H1 (cell line): ENCODE results near the gene NOS1AP. TPM values are rescaled to one million over a fixed set of nuclear protein-coding genes. Genes with fewer than 3 reads are reported as not detected.

Experiments used
- CTCF ChIA-PET: fragments of 300-600 bp; sonication (Branson Sonifier 250); formaldehyde crosslinking; loops from one replicate; lab custom pipeline; 2021; ENCODE audit not compliant: partially characterized antibody; lab: Charles Lee
- POLR2A ChIA-PET: fragments of 300-600 bp; sonication (Branson Sonifier 250); formaldehyde crosslinking; loops from one replicate; lab custom pipeline; 2021; ENCODE audit warnings: inconsistent platforms; ENCODE audit not compliant: partially characterized antibody; lab: Charles Lee
- DNase-seq, 2 experiments: peaks; one replicate each; pipeline versions ENCODE4 v3.0.0 to v3.0.0-alpha.2; 2010 to 2022; ENCODE audit warnings: low spot score in 2 of 2, low read depth in 1 of 2, mixed read lengths in 1 of 2
- FAIRE-seq: peaks from 2 replicates; lab custom pipeline; 2011; peaks lifted over from hg19 to GRCh38; lab: Jason Lieb, UNC
- H2AFZ ChIP-seq: 2 replicates; pipeline ENCODE4 v1.8.1; 2012; ENCODE audit warnings: low read length, inconsistent platforms
- H2AK5ac ChIP-seq: 2 replicates; pipeline ENCODE4 v1.6.1; 2013; ENCODE audit warnings: low read depth, low read length
- H2BK120ac ChIP-seq: replicated peaks from 2 replicates; pipeline ENCODE3; 2013; ENCODE audit warnings: low read depth, low read length, inconsistent platforms
- H2BK12ac ChIP-seq: 2 replicates; pipeline ENCODE4 v1.6.1; 2013; ENCODE audit warnings: low read depth, low read length
- H2BK15ac ChIP-seq: 2 replicates; pipeline ENCODE4 v1.6.1; 2013; ENCODE audit warnings: low read length
- H2BK20ac ChIP-seq: 2 replicates; pipeline ENCODE4 v1.6.1; 2013; ENCODE audit warnings: low read length
- H2BK5ac ChIP-seq: 2 replicates; pipeline ENCODE4 v1.6.1; 2013; ENCODE audit warnings: low read depth, low read length
- H3K14ac ChIP-seq: 2 replicates; pipeline ENCODE4 v1.6.1; 2013; ENCODE audit warnings: inconsistent platforms; ENCODE audit not compliant: insufficient read length
- H3K18ac ChIP-seq: 2 replicates; pipeline ENCODE4 v1.6.1; 2013; ENCODE audit warnings: low read length; ENCODE audit errors: extremely low read depth
- H3K23ac ChIP-seq: 2 replicates; pipeline ENCODE4 v1.6.1; 2013; ENCODE audit warnings: inconsistent platforms; ENCODE audit not compliant: insufficient read length
- H3K23me2 ChIP-seq: 2 replicates; pipeline ENCODE4 v1.6.1; 2013; ENCODE audit warnings: low read depth, low read length
- H3K27ac ChIP-seq: 2 replicates; pipeline ENCODE4 v1.6.1; 2011; ENCODE audit warnings: low read depth, low read length, inconsistent platforms
- H3K27me3 ChIP-seq, 4 experiments: replicated peaks in 1 of 4; 1 replicate in 1 of 4; 2 replicates in 3 of 4; pipeline versions ENCODE4 v1.6.1 to v1.8.1; 2011 to 2013; ENCODE audit warnings: low read length in 3 of 4, mild to moderate bottlenecking in 3 of 4, inconsistent platforms in 2 of 4, mixed read lengths in 2 of 4, moderate library complexity in 1 of 4; ENCODE audit not compliant: control insufficient read depth in 3 of 4, insufficient read depth in 3 of 4; ENCODE audit errors: extremely low read depth in 1 of 4
- H3K36me3 ChIP-seq, 4 experiments: 2 replicates each; pipeline versions ENCODE4 v1.6.1 to v1.8.1; 2011 to 2013; ENCODE audit warnings: mild to moderate bottlenecking in 4 of 4, low read length in 3 of 4, moderate library complexity in 2 of 4, control low read depth in 1 of 4, inconsistent platforms in 1 of 4; ENCODE audit not compliant: insufficient read depth in 4 of 4, control insufficient read depth in 2 of 4
- H3K4ac ChIP-seq: replicated peaks from 2 replicates; pipeline ENCODE3; 2013; ENCODE audit warnings: low read length, low read depth, mixed read lengths, inconsistent platforms; ENCODE audit not compliant: insufficient read length
- H3K4me1 ChIP-seq, 4 experiments: replicated peaks in 1 of 4; 1 replicate in 1 of 4; 2 replicates in 3 of 4; pipeline versions ENCODE4 v1.6.1 to v1.8.1; 2011 to 2013; ENCODE audit warnings: low read length in 3 of 4, inconsistent platforms in 2 of 4, mixed read lengths in 1 of 4; ENCODE audit not compliant: insufficient read depth in 4 of 4, control insufficient read depth in 3 of 4
- H3K4me2 ChIP-seq, 2 experiments: 2 replicates each; pipeline versions ENCODE4 v1.6.1 to v1.8.1; 2011 to 2013; ENCODE audit warnings: low read depth in 2 of 2, low read length in 2 of 2, control low read depth in 1 of 2, inconsistent platforms in 1 of 2, mild to moderate bottlenecking in 1 of 2; ENCODE audit not compliant: insufficient read depth in 1 of 2
- H3K4me3 ChIP-seq, 4 experiments: fragments of 200-600, 300-600 bp in 1 of 4; sonication (generic), shearing (Covaris generic), sonication (Bioruptor Twin) in 1 of 4; 2 replicates each; pipeline versions ENCODE4 v1.5.1 to v1.8.1; 2011 to 2016; ENCODE audit warnings: low read length in 4 of 4, low read depth in 3 of 4, control low read depth in 2 of 4, inconsistent platforms in 2 of 4, mild to moderate bottlenecking in 2 of 4, mixed read lengths in 1 of 4, moderate library complexity in 1 of 4; ENCODE audit not compliant: insufficient read depth in 2 of 4; ENCODE audit errors: extremely low read depth in 1 of 4
- H3K56ac ChIP-seq: replicated peaks from 2 replicates; pipeline ENCODE3; 2013; ENCODE audit warnings: low read depth, mild to moderate bottlenecking, mixed read lengths, low read length, inconsistent platforms; ENCODE audit not compliant: insufficient read length
- H3K79me1 ChIP-seq: 2 replicates; pipeline ENCODE4 v1.6.1; 2013; ENCODE audit warnings: low read depth, low read length, control low read depth
- H3K79me2 ChIP-seq, 2 experiments: 2 replicates each; pipeline versions ENCODE4 v1.6.1 to v1.8.1; 2012 to 2013; ENCODE audit warnings: low read length in 2 of 2, mild to moderate bottlenecking in 2 of 2, inconsistent platforms in 1 of 2; ENCODE audit not compliant: insufficient read depth in 2 of 2, control insufficient read depth in 1 of 2
- H3K9ac ChIP-seq, 4 experiments: replicated peaks in 1 of 4; 1 replicate in 1 of 4; 2 replicates in 3 of 4; pipeline versions ENCODE4 v1.6.1 to v1.8.1; 2011 to 2013; ENCODE audit warnings: low read depth in 3 of 4, low read length in 3 of 4, control low read depth in 2 of 4, mild to moderate bottlenecking in 2 of 4, moderate library complexity in 2 of 4, inconsistent platforms in 1 of 4; ENCODE audit errors: extremely low read depth in 1 of 4
- H3K9me3 ChIP-seq, 2 experiments: 2 replicates each; pipeline versions ENCODE4 v1.6.1 to v1.8.1; 2012 to 2013; ENCODE audit warnings: mild to moderate bottlenecking in 2 of 2, moderate library complexity in 2 of 2, control low read depth in 1 of 2, inconsistent platforms in 1 of 2, low read depth in 1 of 2, low read length in 1 of 2, mixed read lengths in 1 of 2; ENCODE audit not compliant: insufficient read depth in 2 of 2
- H4K20me1 ChIP-seq, 2 experiments: replicated peaks in 1 of 2; 2 replicates each; pipeline versions ENCODE3 to v1.8.1; 2011 to 2013; ENCODE audit warnings: inconsistent platforms in 2 of 2, low read length in 2 of 2, mild to moderate bottlenecking in 1 of 2; ENCODE audit not compliant: insufficient read depth in 2 of 2, control insufficient read depth in 1 of 2
- H4K5ac ChIP-seq: 2 replicates; pipeline ENCODE4 v1.6.1; 2013; ENCODE audit warnings: low read length, low read depth, mixed read lengths, inconsistent platforms; ENCODE audit not compliant: insufficient read length
- H4K8ac ChIP-seq: 2 replicates; pipeline ENCODE4 v1.8.0; 2013; ENCODE audit warnings: mild to moderate bottlenecking, moderate library complexity, low read length, inconsistent platforms; ENCODE audit not compliant: insufficient read depth; ENCODE audit errors: extremely low read depth
- H4K91ac ChIP-seq: replicated peaks from 2 replicates; pipeline ENCODE3; 2013; ENCODE audit warnings: low read length, mixed read lengths, inconsistent platforms; ENCODE audit not compliant: insufficient read length
- CHD1 ChIP-seq: IDR thresholded peaks from 2 replicates; pipeline ENCODE4 v1.6.1; 2012; ENCODE audit warnings: low read depth, low read length, improper control_type of control experiment
- SIX5 ChIP-seq: IDR thresholded peaks from 2 replicates; pipeline ENCODE4 v1.6.1; 2011; ENCODE audit warnings: mild to moderate bottlenecking, low read depth, low read length
- WGBS, 2 experiments: shearing (Covaris generic) in 1 of 2; methylation state at CpG; one replicate each; pipeline versions ENCODE4 v1.1.6 to v1.1.7; 2013 to 2015; ENCODE audit warnings: low lambda C conversion rate in 2 of 2, mixed read lengths in 2 of 2, inconsistent platforms in 1 of 2, low coverage in 1 of 2, missing lambda C conversion rate in 1 of 2; ENCODE audit not compliant: insufficient replicate concordance in 2 of 2, insufficient coverage in 1 of 2, insufficient read length in 1 of 2; ENCODE audit errors: extremely low coverage in 1 of 2, missing lambda C conversion rate in 1 of 2; 5-methylcytosine and 5-hydroxymethylcytosine counted together
- polyA plus RNA-seq, 7 experiments: library from polyadenylated mRNA; depleted of rRNA in 3 of 7; stranded (reverse) in 5 of 7; unstranded in 2 of 7; fragments of >200 nt in 5 of 7; fragments of 200-250 nt in 2 of 7; gene quantifications; 1 replicate in 5 of 7; 2 replicates in 1 of 7; 4 replicates in 1 of 7; pipeline versions ENCODE4 v1.2.1 to v1.2.3, GENCODE V29; 2011 to 2013; ENCODE audit warnings: missing spikeins in 2 of 7, mixed read lengths in 2 of 7
- total RNA-seq: library from RNA; stranded (reverse); fragmentation: NEBNext Ultra II Directional; extraction: Animal tissue kit (Norgen Biotek cat#: 25700); gene quantifications from 2 replicates; pipeline ENCODE4 v1.2.1, GENCODE V29; 2021

Gene NOS1AP
- total and polyA plus RNA-seq, 2 of the 8 experiments (the other 6 are each of a cell fraction or from before 2014, with no cell fraction given): 2.4 to 12.1 TPM

- no peak overlapping the region; the same call in 1 of the 2 replicates for H4K8ac ChIP-seq
- H4K5ac ChIP-seq: no peak overlapping the region
- H3K36me3 ChIP-seq: 0 out of 8 replicates have a peak, but pooled peaks cover 0 to 2% (median 0%) of the 10 kb centered on the region in 4 experiments
- H3K56ac ChIP-seq: no peak overlapping the region
- no peak overlapping the region for H4K91ac ChIP-seq
- H3K27me3 ChIP-seq: no peaks in the 10 kb centered on the region
- 82% methylated on average over 8 of the region's 8 CpGs; no CpG with 5 or more reads in 1 of the 2 experiments for WGBS, 2 experiments
- H2BK12ac ChIP-seq: no peak overlapping the region
- H3K18ac ChIP-seq: no peak overlapping the region
- no peak overlapping the region for H2BK5ac ChIP-seq
- TF ChIP-seq CHD1 (no peak), SIX5 (no peak)
- TF ChIP-seq, all 59 proteins: peak for 0
- Histone ChIP-seq H2BK120ac (no peak overlapping the region), H2BK20ac (no peak overlapping the region), H3K4me2 (no peak overlapping the region), H3K4me1 (0 out of 7 replicates have a peak, but pooled peaks cover 0 to 1% (median 0%) of the 10 kb centered on the region in 4 experiments), H3K23ac (no peak overlapping the region), H3K27ac (no peak overlapping the region), H3K4ac (no peak overlapping the region), H4K20me1 (no peaks in the 10 kb centered on the region), H3K79me1 (no peaks in the 10 kb centered on the region), H2AK5ac (no peak overlapping the region), H3K4me3 (no peak overlapping the region), H2AFZ (no peak overlapping the region), H3K14ac (no peak overlapping the region), H3K23me2 (no peaks in the 10 kb centered on the region), H3K79me2 (no peaks in the 10 kb centered on the region), H3K9ac (no peak overlapping the region), H2BK15ac (no peak overlapping the region), H3K9me3 (no peaks in the 10 kb centered on the region)
- CTCF ChIA-PET: interaction anchor here (1.0 to 2.2 kb wide), 6 partner anchors 10 to 339 kb away, joined by 3 to 10 read pairs (median 5); partner anchors contain the start of gene DDR2
- POLR2A ChIA-PET: interaction anchor here (1.4 kb wide), 1 partner anchor 8 kb away, joined by 4 read pairs; no protein-coding TSS in a partner anchor
- FAIRE-seq: no peak
- DNase-seq: no peak
Measured at GRCh38 chr1:162375463-162375862, 306.0 kb downstream of the NOS1AP start.
